ENCODE results near the gene SLC27A3. TPM values are rescaled to one million over a fixed set of nuclear protein-coding genes. Genes with fewer than 3 reads are reported as not detected.
"Not testable (repeated sequence)": the region's sequence is repeated elsewhere in the genome, so short reads cannot be mapped to it uniquely, and the experiment has no call there.

The SLC27A3 gene
- total RNA-seq, 4 donors from 2014 or later = 15.2 to 159 (median 26.2) TPM

DNA sequence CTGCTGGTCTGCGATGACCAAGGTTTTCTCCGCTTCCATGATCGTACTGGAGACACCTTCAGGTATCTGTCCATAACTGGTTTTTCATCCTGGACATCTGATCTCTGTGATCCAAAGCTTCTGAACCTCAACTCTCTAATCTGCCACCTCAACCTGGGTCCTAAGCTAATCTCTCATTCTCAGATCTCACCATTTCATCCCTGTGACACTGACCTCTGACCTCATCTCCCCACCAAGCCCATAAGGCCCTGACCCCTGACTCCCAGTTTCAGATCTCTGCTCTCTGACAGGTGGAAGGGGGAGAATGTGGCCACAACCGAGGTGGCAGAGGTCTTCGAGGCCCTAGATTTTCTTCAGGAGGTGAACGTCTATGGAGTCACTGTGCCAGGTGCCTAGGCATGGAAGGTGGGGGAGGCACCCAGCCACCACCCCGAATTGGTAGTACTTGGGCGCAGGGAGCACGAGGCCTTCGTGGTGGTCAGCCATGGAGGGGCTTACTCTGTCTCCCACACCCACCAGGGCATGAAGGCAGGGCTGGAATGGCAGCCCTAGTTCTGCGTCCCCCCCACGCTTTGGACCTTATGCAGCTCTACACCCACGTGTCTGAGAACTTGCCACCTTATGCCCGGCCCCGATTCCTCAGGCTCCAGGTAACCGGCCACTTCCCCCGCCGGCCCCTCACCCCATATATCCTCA lies 3.8 kb downstream of the SLC27A3 start:
- WGBS, 2 donors (ENCODE audit: low coverage in 1 of 2) = 87% methylated on average over 16 of the region's 18 CpGs; no CpG with 5 or more reads in 1 of the 2 donors
- H3K36me3 ChIP-seq = no peaks in the 10 kb centered on the region
- TF ChIP-seq, protein P1, sequence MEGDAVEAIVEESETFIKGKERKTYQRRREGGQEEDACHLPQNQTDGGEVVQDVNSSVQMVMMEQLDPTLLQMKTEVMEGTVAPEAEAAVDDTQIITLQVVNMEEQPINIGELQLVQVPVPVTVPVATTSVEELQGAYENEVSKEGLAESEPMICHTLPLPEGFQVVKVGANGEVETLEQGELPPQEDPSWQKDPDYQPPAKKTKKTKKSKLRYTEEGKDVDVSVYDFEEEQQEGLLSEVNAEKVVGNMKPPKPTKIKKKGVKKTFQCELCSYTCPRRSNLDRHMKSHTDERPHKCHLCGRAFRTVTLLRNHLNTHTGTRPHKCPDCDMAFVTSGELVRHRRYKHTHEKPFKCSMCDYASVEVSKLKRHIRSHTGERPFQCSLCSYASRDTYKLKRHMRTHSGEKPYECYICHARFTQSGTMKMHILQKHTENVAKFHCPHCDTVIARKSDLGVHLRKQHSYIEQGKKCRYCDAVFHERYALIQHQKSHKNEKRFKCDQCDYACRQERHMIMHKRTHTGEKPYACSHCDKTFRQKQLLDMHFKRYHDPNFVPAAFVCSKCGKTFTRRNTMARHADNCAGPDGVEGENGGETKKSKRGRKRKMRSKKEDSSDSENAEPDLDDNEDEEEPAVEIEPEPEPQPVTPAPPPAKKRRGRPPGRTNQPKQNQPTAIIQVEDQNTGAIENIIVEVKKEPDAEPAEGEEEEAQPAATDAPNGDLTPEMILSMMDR (IDR thresholded peaks at IDR 0.05) = no peak
- intact Hi-C loops (cut with DNase I; ENCODE audit: low total_unique reads) (no loop called here), in situ Hi-C loops (cut with MboI; ENCODE audit: low pct_ligation_motif_present in 1 of 4, low pct_unique_long_range_greater_than_20kb in 1 of 4, low sequenced_read_pairs in 3 of 4) (loop anchor here in 1 of 4 donors (10.0 kb wide), 1 partner anchor 104 kb away; the partner anchor contains the start of genes ILF2 and NPR1)
- H3K4me3 ChIP-seq = no peak overlapping the region
- no peak for DNase-seq
- no peaks in the 10 kb centered on the region for H3K9me3 ChIP-seq
- no peak overlapping the region for H3K27ac ChIP-seq
- H3K4me1 ChIP-seq = peaks cover 21 to 42% (median 29%) of the 10 kb centered on the region in 4 donors
- H3K27me3 ChIP-seq = no peaks in the 10 kb centered on the region

DNA sequence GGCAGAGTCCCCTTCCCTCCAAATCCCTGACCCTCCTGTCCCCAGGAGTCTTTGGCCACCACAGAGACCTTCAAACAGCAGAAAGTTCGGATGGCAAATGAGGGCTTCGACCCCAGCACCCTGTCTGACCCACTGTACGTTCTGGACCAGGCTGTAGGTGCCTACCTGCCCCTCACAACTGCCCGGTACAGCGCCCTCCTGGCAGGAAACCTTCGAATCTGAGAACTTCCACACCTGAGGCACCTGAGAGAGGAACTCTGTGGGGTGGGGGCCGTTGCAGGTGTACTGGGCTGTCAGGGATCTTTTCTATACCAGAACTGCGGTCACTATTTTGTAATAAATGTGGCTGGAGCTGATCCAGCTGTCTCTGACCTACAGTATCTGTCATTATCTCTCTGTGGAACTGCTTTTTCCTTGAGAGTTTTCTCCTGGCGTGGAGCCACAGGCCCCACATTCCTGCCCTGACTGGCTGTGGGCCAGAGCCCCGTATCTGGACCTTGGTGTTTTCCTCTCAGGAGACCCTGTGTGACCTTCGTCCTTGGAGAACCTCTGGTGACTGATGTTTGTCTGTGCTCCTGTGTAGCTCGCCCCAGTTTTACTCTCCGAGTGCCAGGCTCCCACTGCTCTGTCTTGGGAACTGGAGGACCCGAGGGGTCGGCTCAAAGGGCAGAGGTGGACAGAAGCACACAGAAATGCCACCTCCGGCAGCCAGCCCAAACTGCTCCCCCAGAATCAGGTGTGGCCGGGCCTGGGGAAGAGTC lies 4.8 kb downstream of the SLC27A3 start:
- no peak for TF ChIP-seq POLR2A (IDR thresholded peaks at IDR 0.05)
- no peak for TF ChIP-seq EP300 (IDR thresholded peaks at IDR 0.05; ENCODE audit: low read depth)
- TF ChIP-seq, protein P1 (IDR thresholded peaks at IDR 0.05) = no peak
- TF ChIP-seq POLR2AphosphoS5 (IDR thresholded peaks at IDR 0.05) = no peak
- in situ Hi-C loops (cut with MboI; ENCODE audit: low pct_ligation_motif_present in 1 of 4, low pct_unique_long_range_greater_than_20kb in 1 of 4, low sequenced_read_pairs in 3 of 4) (loop anchor here in 1 of 4 donors (10.0 kb wide), 1 partner anchor 105 kb away; the partner anchor contains the start of genes ILF2 and NPR1), intact Hi-C loops (cut with DNase I; ENCODE audit: low total_unique reads) (no loop called here)
- Histone ChIP-seq H3K4me1 (peaks cover 17 to 36% (median 28%) of the 10 kb centered on the region in 4 donors), H3K36me3 (no peaks in the 10 kb centered on the region), H3K27ac (no peak overlapping the region), H3K27me3 (no peaks in the 10 kb centered on the region), H3K4me3 (no peak overlapping the region), H3K9me3 (no peaks in the 10 kb centered on the region)
- no peak for DNase-seq
- 76% methylated on average over 17 of the region's 17 CpGs; no CpG with 5 or more reads in 1 of the 2 donors for WGBS, 2 donors (ENCODE audit: low coverage in 1 of 2)

DNA sequence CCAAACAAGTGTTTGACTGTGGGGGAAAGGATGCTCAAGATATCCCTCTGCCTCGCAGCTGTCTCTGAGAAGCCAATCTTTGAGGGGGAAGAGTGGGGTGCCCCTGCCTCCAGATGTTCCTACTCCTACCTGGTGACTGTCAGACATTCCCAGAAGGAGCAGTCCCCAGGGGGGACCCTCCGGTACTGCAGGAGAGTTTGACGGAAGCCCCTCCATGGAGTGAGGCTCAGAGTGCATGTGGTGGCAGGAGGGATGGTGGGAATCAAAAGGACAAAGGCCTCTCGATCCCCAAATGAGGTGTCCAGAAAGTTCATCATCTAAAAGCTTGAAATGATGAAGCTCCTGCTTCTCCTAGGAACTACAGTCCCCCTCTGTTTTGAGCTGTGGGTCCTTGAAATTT lies 5.3 kb downstream of the SLC27A3 start:
- Histone ChIP-seq H3K27me3 (no peaks in the 10 kb centered on the region), H3K27ac (no peak overlapping the region), H3K4me3 (no peak overlapping the region), H3K36me3 (no peaks in the 10 kb centered on the region), H3K9me3 (no peaks in the 10 kb centered on the region), H3K4me1 (peaks cover 17 to 33% (median 28%) of the 10 kb centered on the region in 4 donors)
- TF ChIP-seq POLR2AphosphoS5 (IDR thresholded peaks at IDR 0.05) (no peak), EP300 (IDR thresholded peaks at IDR 0.05; ENCODE audit: low read depth) (no peak), POLR2A (IDR thresholded peaks at IDR 0.05) (no peak)
- TF ChIP-seq, protein P1 (IDR thresholded peaks at IDR 0.05) = no peak
- intact Hi-C loops (cut with DNase I; ENCODE audit: low total_unique reads) (no loop called here), in situ Hi-C loops (cut with MboI; ENCODE audit: low pct_ligation_motif_present in 1 of 4, low pct_unique_long_range_greater_than_20kb in 1 of 4, low sequenced_read_pairs in 3 of 4) (no loop called here)
- DNase-seq = no peak
- 82% methylated on average over 4 of the region's 4 CpGs; no CpG with 5 or more reads in 1 of the 2 donors for WGBS, 2 donors (ENCODE audit: low coverage in 1 of 2)

DNA sequence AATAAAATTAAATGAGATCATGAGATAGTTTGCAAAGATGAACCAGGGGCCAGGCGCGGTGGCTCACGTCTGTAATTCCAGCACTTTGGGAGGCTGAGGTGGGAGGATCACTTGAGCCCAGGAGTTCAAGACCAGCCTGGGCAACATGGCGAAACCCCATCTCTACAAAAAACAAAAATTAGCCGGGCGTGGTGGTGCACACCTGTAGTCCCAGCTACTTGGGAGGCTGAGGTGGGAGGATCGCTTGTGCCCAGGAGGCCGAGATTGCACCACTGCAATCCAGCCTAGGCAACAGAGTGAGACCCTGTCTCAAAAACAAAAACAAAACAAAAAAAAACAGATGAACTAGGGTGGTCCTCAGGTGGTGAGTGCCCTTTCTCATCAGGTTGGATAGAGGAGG lies 7.4 kb downstream of the SLC27A3 start:
- in situ Hi-C loops (cut with MboI; ENCODE audit: low pct_ligation_motif_present in 1 of 4, low pct_unique_long_range_greater_than_20kb in 1 of 4, low sequenced_read_pairs in 3 of 4); intact Hi-C loops (cut with DNase I; ENCODE audit: low total_unique reads); H3K9me3 ChIP-seq; H3K36me3 ChIP-seq; H3K27me3 ChIP-seq; DNase-seq: not testable (repeated sequence)
- H3K27ac ChIP-seq = peak overlapping the region; percentile 95 to 99 (median 97)
- peaks cover 10 to 15% (median 14%) of the 10 kb centered on the region in 4 donors for H3K4me1 ChIP-seq
- peak overlapping the region in 2 of 4 donors; percentile 56 to 88 for H3K4me3 ChIP-seq
- 89% methylated on average over 8 of the region's 8 CpGs for WGBS, 2 donors (ENCODE audit: low coverage in 1 of 2)
